RWPE1 (cell line): ENCODE results near the gene SERGEF.

Source experiments
- CTCF ChIA-PET: fragments of 350-600 bp; sonication (Branson Sonifier 250); formaldehyde crosslinking; extraction: SDS; loops from one replicate; lab custom pipeline; 2021; lab: Yijun Ruan, JAX
- POLR2A ChIA-PET: fragments of 400-600 bp; formaldehyde crosslinking; extraction: SDS; loops from one replicate; lab custom pipeline; 2020; ENCODE audit warnings: antibody characterized with exemption; ENCODE audit not compliant: low non-redundant PET; lab: Yijun Ruan, JAX
- DNase-seq: peaks from one replicate; pipeline ENCODE4 v3.0.0; 2012; ENCODE audit warnings: low spot score
- H3K27ac ChIP-seq: fragments of 450-650 bp; 2 replicates; pipeline ENCODE4 v1.5.1; 2017
- TF ChIP-seq, protein P1 (sequence below): fragments of 450-650 bp; conservative IDR thresholded peaks from 2 replicates; pipeline ENCODE4 v1.5.1; 2017; ENCODE audit warnings: low read depth, mild to moderate bottlenecking

Gene SERGEF

DNA sequence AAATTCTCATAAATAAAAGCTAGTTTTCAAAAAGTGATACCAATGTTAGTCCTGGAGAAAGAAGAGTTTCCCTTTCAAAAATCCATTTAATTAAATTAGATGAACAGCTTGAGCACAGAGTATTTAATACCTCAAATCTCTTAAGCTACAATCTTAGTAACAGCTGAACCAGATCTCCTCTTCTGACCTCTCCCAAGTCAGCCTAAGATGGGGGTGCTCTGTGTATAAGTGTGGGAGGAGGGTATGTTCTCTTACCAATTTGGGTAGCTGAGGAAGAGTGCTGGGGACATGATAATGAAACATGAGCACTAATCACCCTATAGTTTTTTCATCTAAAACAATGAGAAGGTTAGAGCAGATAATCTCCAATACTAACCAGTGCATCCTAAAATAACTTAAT lies 23.6 kb upstream of the SERGEF start:
- H3K27ac ChIP-seq, result no peak overlapping the region
- no peak for DNase-seq
- ChIA-PET CTCF (no interaction called here), POLR2A (no interaction called here)
- TF ChIP-seq, protein P1, sequence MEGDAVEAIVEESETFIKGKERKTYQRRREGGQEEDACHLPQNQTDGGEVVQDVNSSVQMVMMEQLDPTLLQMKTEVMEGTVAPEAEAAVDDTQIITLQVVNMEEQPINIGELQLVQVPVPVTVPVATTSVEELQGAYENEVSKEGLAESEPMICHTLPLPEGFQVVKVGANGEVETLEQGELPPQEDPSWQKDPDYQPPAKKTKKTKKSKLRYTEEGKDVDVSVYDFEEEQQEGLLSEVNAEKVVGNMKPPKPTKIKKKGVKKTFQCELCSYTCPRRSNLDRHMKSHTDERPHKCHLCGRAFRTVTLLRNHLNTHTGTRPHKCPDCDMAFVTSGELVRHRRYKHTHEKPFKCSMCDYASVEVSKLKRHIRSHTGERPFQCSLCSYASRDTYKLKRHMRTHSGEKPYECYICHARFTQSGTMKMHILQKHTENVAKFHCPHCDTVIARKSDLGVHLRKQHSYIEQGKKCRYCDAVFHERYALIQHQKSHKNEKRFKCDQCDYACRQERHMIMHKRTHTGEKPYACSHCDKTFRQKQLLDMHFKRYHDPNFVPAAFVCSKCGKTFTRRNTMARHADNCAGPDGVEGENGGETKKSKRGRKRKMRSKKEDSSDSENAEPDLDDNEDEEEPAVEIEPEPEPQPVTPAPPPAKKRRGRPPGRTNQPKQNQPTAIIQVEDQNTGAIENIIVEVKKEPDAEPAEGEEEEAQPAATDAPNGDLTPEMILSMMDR, result no peak

DNA sequence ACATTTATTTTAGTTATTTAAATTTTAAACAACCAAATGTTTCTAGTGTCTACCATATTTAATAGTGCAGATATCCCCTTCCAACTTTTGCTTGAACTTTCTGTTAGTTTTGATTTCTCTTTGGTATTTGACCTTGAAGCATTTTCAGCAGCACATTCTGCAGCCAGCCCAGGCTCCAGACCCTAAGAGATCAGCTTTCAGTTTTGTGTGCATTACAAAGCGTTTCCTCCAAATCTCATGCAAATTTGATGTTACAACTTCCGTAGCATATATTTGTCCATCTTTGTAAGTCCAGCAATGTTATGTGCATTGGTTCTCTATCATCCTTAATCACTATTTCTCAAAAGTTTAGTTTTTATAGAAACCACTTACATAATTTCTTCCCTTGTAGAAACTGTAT lies 14.6 kb upstream of the SERGEF start:
- DNase-seq, result no peak
- no peak overlapping the region for H3K27ac ChIP-seq
- ChIA-PET CTCF (no interaction called here), POLR2A (no interaction called here)
- TF ChIP-seq, protein P1, result no peak

DNA sequence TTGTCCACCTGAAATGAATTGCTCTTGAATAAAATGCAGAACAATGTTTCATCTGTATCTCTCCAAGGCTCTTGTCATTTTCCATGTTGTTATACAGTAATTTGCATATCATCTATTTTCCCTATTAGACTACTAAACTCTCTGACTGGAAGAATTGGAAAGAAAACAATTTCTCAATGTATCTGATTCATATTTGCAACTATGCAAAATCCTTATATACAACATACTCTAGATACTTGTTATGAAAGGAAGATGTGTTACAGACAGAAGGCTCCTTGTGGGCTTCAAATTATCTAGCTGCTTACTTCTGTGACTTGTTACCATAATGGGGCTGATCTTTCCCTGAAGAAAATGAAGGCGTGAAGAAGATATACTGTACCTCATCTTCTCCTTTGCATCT lies 9.6 kb upstream of the SERGEF start:
- no peak for DNase-seq
- TF ChIP-seq, protein P1, result no peak
- H3K27ac ChIP-seq, result no peak overlapping the region
- ChIA-PET CTCF (interaction anchor here (0.6 to 0.7 kb wide), 3 partner anchors 9 to 43 kb away, joined by 3 read pairs; partner anchors contain the start of gene SERGEF), POLR2A (no interaction called here)

DNA sequence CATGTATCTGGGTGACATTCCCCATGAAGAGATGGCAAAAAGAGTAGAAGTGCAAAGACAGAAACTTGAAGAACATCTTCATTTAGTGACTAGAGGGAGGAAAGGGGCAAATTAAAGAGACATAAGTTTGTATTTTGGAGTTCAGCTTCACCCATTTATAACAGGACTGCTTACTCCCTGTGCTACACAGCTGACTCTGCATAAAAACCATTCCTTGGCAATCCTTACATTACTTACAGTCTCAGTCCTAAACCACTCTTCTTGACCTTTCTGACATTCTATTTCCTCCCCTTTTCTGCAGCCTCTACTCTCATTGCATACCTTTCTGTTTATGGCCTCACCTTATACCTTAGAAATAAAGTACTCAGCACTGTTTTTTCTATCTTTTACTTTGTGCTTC lies 6.8 kb upstream of the SERGEF start:
- POLR2A ChIA-PET, result no interaction called here
- TF ChIP-seq, protein P1, result no peak
- CTCF ChIA-PET, result no interaction called here
- H3K27ac ChIP-seq, result no peak overlapping the region
- no peak for DNase-seq

DNA sequence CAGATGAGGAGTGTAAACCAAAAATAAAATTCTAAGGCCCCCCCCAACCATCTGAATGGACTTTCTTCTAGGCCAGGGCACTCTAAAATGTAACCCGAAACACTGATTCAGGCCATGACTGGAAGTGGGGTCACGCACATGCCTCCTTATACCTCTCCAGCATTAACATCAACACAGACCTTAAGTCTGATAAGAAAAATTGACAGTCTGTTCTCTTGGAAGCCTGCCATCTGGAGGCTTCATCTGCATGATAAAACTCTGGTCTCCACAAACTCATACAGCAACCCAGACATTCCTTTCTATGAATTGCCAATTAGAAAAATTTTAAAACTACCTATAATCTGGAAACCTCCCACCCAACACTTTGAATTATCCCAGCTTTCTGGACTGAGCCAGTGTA lies 3.9 kb upstream of the SERGEF start:
- ChIA-PET CTCF (interaction anchor here (0.9 kb wide), 1 partner anchor 98 kb away, joined by 3 read pairs; no protein-coding TSS in a partner anchor), POLR2A (no interaction called here)
- TF ChIP-seq, protein P1, result no peak
- H3K27ac ChIP-seq, result no peak overlapping the region
- no peak for DNase-seq

DNA sequence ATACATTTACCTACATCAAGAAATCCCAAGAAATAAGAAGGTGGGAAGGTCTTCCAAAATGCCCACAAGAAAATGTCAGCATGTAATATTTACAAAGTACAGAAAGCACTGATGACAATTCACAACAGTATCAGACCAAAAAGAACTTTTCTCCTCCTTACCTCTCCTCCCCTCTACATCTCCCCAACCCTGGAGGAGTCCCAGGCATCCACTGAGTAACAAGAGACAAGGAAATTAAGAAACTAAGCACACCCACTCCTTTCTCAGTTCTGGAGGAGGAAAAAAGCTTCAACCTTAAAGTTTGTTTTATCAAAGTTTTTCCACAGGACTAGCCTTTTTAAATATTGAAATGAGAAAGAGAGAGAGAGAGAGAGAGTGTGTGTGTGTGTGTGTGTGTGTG lies 2.0 kb upstream of the SERGEF start:
- no peak for DNase-seq
- TF ChIP-seq, protein P1, result no peak
- ChIA-PET POLR2A (no interaction called here), CTCF (no interaction called here)
- no peak overlapping the region for H3K27ac ChIP-seq
